HFFc6 (cell line): ENCODE measurements around the gene TRMT5. TPM values are rescaled to one million over a fixed set of nuclear protein-coding genes. Genes with fewer than 3 reads are reported as not detected.

ENCODE experiments used
- DNase-seq: peaks from one replicate; pipeline ENCODE4 v3.0.0-alpha.2; 2018
- H3K27ac Mint-ChIP-seq: 2 replicates; pipeline ENCODE4 v1.8.0; 2020; ENCODE audit warnings: mild to moderate bottlenecking, mixed read lengths
- H3K27me3 Mint-ChIP-seq: 2 replicates; pipeline ENCODE4 v1.8.0; 2021; ENCODE audit warnings: mild to moderate bottlenecking, moderate library complexity, mixed read lengths; ENCODE audit not compliant: insufficient read depth
- H3K36me3 Mint-ChIP-seq: 2 replicates; pipeline ENCODE4 v1.8.0; 2021; ENCODE audit warnings: low read depth, mixed read lengths
- H3K4me1 Mint-ChIP-seq: 2 replicates; pipeline ENCODE4 v1.8.0; 2020; ENCODE audit warnings: low read depth, mixed read lengths
- H3K4me3 Mint-ChIP-seq: 2 replicates; pipeline ENCODE4 v1.8.0; 2020; ENCODE audit warnings: mild to moderate bottlenecking, moderate library complexity, mixed read lengths
- H3K9me3 Mint-ChIP-seq: 2 replicates; pipeline ENCODE4 v1.8.0; 2020; ENCODE audit warnings: mild to moderate bottlenecking, mixed read lengths
- CTCF ChIP-seq: fragments of 200-600 bp; sonication (generic); IDR thresholded peaks from 2 replicates; pipeline ENCODE4 v1.5.0; 2021; ENCODE audit warnings: antibody characterized with exemption, mild to moderate bottlenecking
- total RNA-seq, 6 experiments: library from RNA; stranded (reverse); fragmentation: NEBNext Ultra II Directional; extraction: Animal tissue kit (Norgen Biotek cat#: 25700); gene quantifications; 2 replicates in 1 of 6; 3 replicates in 5 of 6; pipeline ENCODE4 v1.2.3, GENCODE V29; 2021

The TRMT5 gene
- total RNA-seq, 6 experiments from 2014 or later, result 12.5 to 17.4 (median 15.3) TPM

- no peak for DNase-seq
- TF ChIP-seq CTCF, result no peak
- Mint-ChIP-seq H3K36me3 (peaks cover 8% of the 10 kb centered on the region), H3K9me3 (peaks cover 13% of the 10 kb centered on the region), H3K27me3 (no peaks in the 10 kb centered on the region), H3K4me3 (no peak overlapping the region), H3K27ac (no peak overlapping the region), H3K4me1 (no peaks in the 10 kb centered on the region)
Observed at GRCh38 chr14:60951776-60952435, 29.0 kb downstream of the TRMT5 start.

GRCh38 chr14:60946773-60947172 is 34.1 kb downstream of the TRMT5 start:
- Mint-ChIP-seq H3K4me3 (no peak overlapping the region), H3K9me3 (no peaks in the 10 kb centered on the region), H3K27me3 (no peaks in the 10 kb centered on the region; the same call in 1 of the 2 replicates), H3K36me3 (peaks cover 5% of the 10 kb centered on the region), H3K27ac (no peak overlapping the region), H3K4me1 (peaks cover 29% of the 10 kb centered on the region)
- no peak for TF ChIP-seq CTCF
- DNase-seq, result no peak

- Mint-ChIP-seq H3K27ac (peak overlapping the region; percentile 19; the same call in 1 of the 2 replicates), H3K27me3 (no peaks in the 10 kb centered on the region; the same call in none of the 2 replicates), H3K4me3 (no peak overlapping the region), H3K9me3 (no peaks in the 10 kb centered on the region), H3K36me3 (peaks cover 5% of the 10 kb centered on the region), H3K4me1 (peaks cover 29% of the 10 kb centered on the region)
- no peak for DNase-seq
- TF ChIP-seq CTCF, result no peak
Observed at GRCh38 chr14:60945984-60946383, 34.9 kb downstream of the TRMT5 start.

GRCh38 chr14:60944204-60944603 is 36.7 kb downstream of the TRMT5 start:
- H3K27me3 Mint-ChIP-seq, result no peaks in the 10 kb centered on the region; the same call in none of the 2 replicates
- no peaks in the 10 kb centered on the region for H3K9me3 Mint-ChIP-seq
- H3K4me1 Mint-ChIP-seq, result peaks cover 29% of the 10 kb centered on the region
- DNase-seq, result no peak
- no peak overlapping the region for H3K27ac Mint-ChIP-seq
- TF ChIP-seq CTCF, result no peak
- H3K4me3 Mint-ChIP-seq, result no peak overlapping the region
- peaks cover 5% of the 10 kb centered on the region for H3K36me3 Mint-ChIP-seq

- peaks cover 29% of the 10 kb centered on the region for H3K4me1 Mint-ChIP-seq
- H3K27ac Mint-ChIP-seq, result peak overlapping the region; percentile 4
- no peaks in the 10 kb centered on the region; the same call in none of the 2 replicates for H3K27me3 Mint-ChIP-seq
- no peak for TF ChIP-seq CTCF
- no peak for DNase-seq
- H3K9me3 Mint-ChIP-seq, result no peaks in the 10 kb centered on the region
- peaks cover 5% of the 10 kb centered on the region for H3K36me3 Mint-ChIP-seq
- no peak overlapping the region for H3K4me3 Mint-ChIP-seq
Observed at GRCh38 chr14:60943637-60944032, 37.2 kb downstream of the TRMT5 start.
